B cell (primary cell): ENCODE measurements around the gene ABCG1.

Experiments used
- EZH2 ChIP-seq: IDR thresholded peaks from 2 replicates; pipeline ENCODE4 v1.6.1; 2012; ENCODE audit warnings: borderline replicate concordance, low read depth, mild to moderate bottlenecking, moderate library complexity, low read length; ENCODE audit not compliant: insufficient read depth, poor library complexity, severe bottlenecking
- TF ChIP-seq, protein P1 (sequence below): fragments of 200-600 bp; IDR thresholded peaks from one replicate; pipeline ENCODE4 v1.8.0; 2022; ENCODE audit warnings: antibody characterized with exemption, mild to moderate bottlenecking

DNA sequence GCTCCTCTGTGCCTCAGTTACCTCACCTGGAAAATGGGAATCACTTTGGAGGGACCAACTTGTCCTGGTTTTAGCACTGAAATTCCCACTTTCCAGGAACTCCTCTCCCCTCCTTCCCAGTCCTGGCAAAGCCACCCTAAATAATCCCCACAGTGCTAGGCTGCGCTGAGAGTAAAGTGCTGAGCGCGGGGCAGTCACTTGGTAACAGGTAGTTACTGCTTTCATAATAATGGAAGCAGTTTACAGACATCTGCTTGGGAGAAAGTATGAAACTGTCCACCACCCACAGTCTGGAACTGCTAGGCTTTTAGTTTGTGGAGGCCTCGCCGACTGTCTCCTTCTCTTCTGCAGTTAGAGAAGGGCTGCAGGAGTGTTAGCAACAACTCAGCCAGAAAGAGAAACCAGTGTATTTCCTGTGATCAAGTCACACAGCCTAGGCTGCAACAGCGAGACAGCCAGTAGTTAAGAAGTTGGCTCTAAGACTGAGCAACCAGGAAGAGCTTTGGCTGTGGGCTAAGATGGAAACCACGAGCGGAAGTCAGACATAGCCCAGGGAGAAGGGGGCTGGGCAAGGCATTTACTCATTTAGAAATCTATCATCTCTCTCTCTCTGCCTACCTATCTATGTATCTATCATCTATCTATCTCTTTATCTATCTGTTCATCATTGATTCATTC is 30.8 kb upstream of the ABCG1 start:
- TF ChIP-seq, protein P1, sequence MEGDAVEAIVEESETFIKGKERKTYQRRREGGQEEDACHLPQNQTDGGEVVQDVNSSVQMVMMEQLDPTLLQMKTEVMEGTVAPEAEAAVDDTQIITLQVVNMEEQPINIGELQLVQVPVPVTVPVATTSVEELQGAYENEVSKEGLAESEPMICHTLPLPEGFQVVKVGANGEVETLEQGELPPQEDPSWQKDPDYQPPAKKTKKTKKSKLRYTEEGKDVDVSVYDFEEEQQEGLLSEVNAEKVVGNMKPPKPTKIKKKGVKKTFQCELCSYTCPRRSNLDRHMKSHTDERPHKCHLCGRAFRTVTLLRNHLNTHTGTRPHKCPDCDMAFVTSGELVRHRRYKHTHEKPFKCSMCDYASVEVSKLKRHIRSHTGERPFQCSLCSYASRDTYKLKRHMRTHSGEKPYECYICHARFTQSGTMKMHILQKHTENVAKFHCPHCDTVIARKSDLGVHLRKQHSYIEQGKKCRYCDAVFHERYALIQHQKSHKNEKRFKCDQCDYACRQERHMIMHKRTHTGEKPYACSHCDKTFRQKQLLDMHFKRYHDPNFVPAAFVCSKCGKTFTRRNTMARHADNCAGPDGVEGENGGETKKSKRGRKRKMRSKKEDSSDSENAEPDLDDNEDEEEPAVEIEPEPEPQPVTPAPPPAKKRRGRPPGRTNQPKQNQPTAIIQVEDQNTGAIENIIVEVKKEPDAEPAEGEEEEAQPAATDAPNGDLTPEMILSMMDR = no peak
- TF ChIP-seq EZH2 = no peak
